ENCODE data around the gene SRA1.

SRA1 gene

GRCh38 chr5:140565024-140565779 lies 7.9 kb upstream of the SRA1 start:
- CTCF ChIA-PET: interaction anchor here (1.0 to 2.9 kb wide), 6 partner anchors 10 to 207 kb away, joined by 3 to 19 read pairs (median 6); partner anchors contain the start of genes EIF4EBP3 and TMCO6
- POLR2A ChIA-PET: interaction anchor here (0.9 to 1.1 kb wide), 3 partner anchors 17 to 82 kb away, joined by 3 to 7 read pairs (median 3); partner anchors contain the start of genes EIF4EBP3, IK and NDUFA2
- TF ChIP-seq CTCF (IDR thresholded peaks at IDR 0.05; ENCODE audit: insufficient read depth, low read length, missing control alignments): no peak
- no peak for DNase-seq (ENCODE audit: low read depth, low spot score)
- peak overlapping the region; percentile 96 for H3K4me3 ChIP-seq (ENCODE audit: low read depth, low read length)

GRCh38 chr5:140564196-140565023 lies 7.1 kb upstream of the SRA1 start, which contains the start of the genes APBB3 and SLC35A4:
Gene APBB3, minus strand, starts transcription at chr5:140564598. Its CDS starts 353 bp downstream, at chr5:140564245.
Gene SLC35A4, plus strand, starts transcription at chr5:140564828. Its CDS starts 2,342 bp downstream, at chr5:140567170.
- ChIA-PET CTCF (interaction anchor here (1.3 to 3.2 kb wide), 5 partner anchors 15 to 206 kb away, joined by 3 to 19 read pairs (median 12); partner anchors contain the start of genes EIF4EBP3 and TMCO6), POLR2A (interaction anchor here (0.5 to 1.2 kb wide), 5 partner anchors 16 to 1101 kb away, joined by 3 to 11 read pairs (median 3); partner anchors contain the start of genes EIF4EBP3 and WDR55)
- TF ChIP-seq CTCF (IDR thresholded peaks at IDR 0.05; ENCODE audit: insufficient read depth, low read length, missing control alignments): no peak
- DNase-seq (ENCODE audit: low read depth, low spot score): peak; percentile 94
- peak within 1 kb of the TSS; percentile 96 for H3K4me3 ChIP-seq (ENCODE audit: low read depth, low read length)

GRCh38 chr5:140563596-140563995 lies 6.3 kb upstream of the SRA1 start:
- ChIA-PET CTCF (interaction anchor here (2.9 to 3.2 kb wide), 3 partner anchors 15 to 76 kb away, joined by 12 to 19 read pairs (median 13); partner anchors contain the start of genes EIF4EBP3 and TMCO6), POLR2A (interaction anchor here (0.5 to 1.2 kb wide), 6 partner anchors 9 to 1102 kb away, joined by 3 to 11 read pairs (median 3); partner anchors contain the start of genes EIF4EBP3 and WDR55)
- peak overlapping the region; percentile 96 for H3K4me3 ChIP-seq (ENCODE audit: low read depth, low read length)
- no peak for DNase-seq (ENCODE audit: low read depth, low spot score)
- no peak for TF ChIP-seq CTCF (IDR thresholded peaks at IDR 0.05; ENCODE audit: insufficient read depth, low read length, missing control alignments)

GRCh38 chr5:140561753-140562523 lies 4.7 kb upstream of the SRA1 start:
- no peak for TF ChIP-seq CTCF (IDR thresholded peaks at IDR 0.05; ENCODE audit: insufficient read depth, low read length, missing control alignments)
- POLR2A ChIA-PET: interaction anchor here (0.7 kb wide), 1 partner anchor 9 kb away, joined by 3 read pairs; no protein-coding TSS in a partner anchor
- CTCF ChIA-PET: interaction anchor here (0.9 to 3.2 kb wide), 3 partner anchors 14 to 77 kb away, joined by 3 to 13 read pairs (median 4); partner anchors contain the start of gene EIF4EBP3
- DNase-seq (ENCODE audit: low read depth, low spot score): no peak
- H3K4me3 ChIP-seq (ENCODE audit: low read depth, low read length): no peak overlapping the region

GRCh38 chr5:140560227-140560626 lies 3.0 kb upstream of the SRA1 start:
- CTCF ChIA-PET: interaction anchor here (1.2 kb wide), 1 partner anchor 197 kb away, joined by 3 read pairs; no protein-coding TSS in a partner anchor
- POLR2A ChIA-PET: no interaction called here
- no peak for TF ChIP-seq CTCF (IDR thresholded peaks at IDR 0.05; ENCODE audit: insufficient read depth, low read length, missing control alignments)
- no peak for DNase-seq (ENCODE audit: low read depth, low spot score)
- H3K4me3 ChIP-seq (ENCODE audit: low read depth, low read length): no peak overlapping the region

All from AG04449 (cell line).